ENCODE data around the gene NCS1.

NCS1 gene

GRCh38 chr9:130156672-130157071 lies 15.5 kb upstream of the NCS1 start:
- Histone ChIP-seq H3K27ac (ENCODE audit: low read depth, low read length) (no peak overlapping the region), H3K79me2 (ENCODE audit: control insufficient read depth, low read length) (no peaks in the 10 kb centered on the region), H4K20me1 (ENCODE audit: control insufficient read depth, insufficient read depth, low read depth, low read length) (no peaks in the 10 kb centered on the region), H3K4me3 (ENCODE audit: low read length) (no peak overlapping the region), H3K4me2 (ENCODE audit: low read length) (no peak overlapping the region), H3K36me3 (ENCODE audit: control insufficient read depth, low read length) (no peaks in the 10 kb centered on the region), H3K4me1 (ENCODE audit: control insufficient read depth, low read length) (no peaks in the 10 kb centered on the region), H3K9me3 (ENCODE audit: control insufficient read depth, insufficient read depth, low read length) (no peaks in the 10 kb centered on the region), H3K9me2 (replicated peaks; ENCODE audit: control insufficient read depth, low read length) (no peaks in the 10 kb centered on the region), H3K27me3 (ENCODE audit: control insufficient read depth, low read length) (no peaks in the 10 kb centered on the region), H3F3A (ENCODE audit: control insufficient read depth, insufficient read depth) (no peaks in the 10 kb centered on the region)
- TF ChIP-seq, protein P1, sequence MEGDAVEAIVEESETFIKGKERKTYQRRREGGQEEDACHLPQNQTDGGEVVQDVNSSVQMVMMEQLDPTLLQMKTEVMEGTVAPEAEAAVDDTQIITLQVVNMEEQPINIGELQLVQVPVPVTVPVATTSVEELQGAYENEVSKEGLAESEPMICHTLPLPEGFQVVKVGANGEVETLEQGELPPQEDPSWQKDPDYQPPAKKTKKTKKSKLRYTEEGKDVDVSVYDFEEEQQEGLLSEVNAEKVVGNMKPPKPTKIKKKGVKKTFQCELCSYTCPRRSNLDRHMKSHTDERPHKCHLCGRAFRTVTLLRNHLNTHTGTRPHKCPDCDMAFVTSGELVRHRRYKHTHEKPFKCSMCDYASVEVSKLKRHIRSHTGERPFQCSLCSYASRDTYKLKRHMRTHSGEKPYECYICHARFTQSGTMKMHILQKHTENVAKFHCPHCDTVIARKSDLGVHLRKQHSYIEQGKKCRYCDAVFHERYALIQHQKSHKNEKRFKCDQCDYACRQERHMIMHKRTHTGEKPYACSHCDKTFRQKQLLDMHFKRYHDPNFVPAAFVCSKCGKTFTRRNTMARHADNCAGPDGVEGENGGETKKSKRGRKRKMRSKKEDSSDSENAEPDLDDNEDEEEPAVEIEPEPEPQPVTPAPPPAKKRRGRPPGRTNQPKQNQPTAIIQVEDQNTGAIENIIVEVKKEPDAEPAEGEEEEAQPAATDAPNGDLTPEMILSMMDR (IDR thresholded peaks at IDR 0.05; ENCODE audit: low read depth, low read length, poor library complexity, severe bottlenecking), result no peak
- TF ChIP-seq EZH2phosphoT487 (IDR thresholded peaks at IDR 0.05; ENCODE audit: borderline replicate concordance, low read length), result no peak

- H3K9me2 ChIP-seq (replicated peaks; ENCODE audit: control insufficient read depth, low read length), result no peaks in the 10 kb centered on the region
- H3K4me2 ChIP-seq (ENCODE audit: low read length), result no peak overlapping the region
- H3K4me3 ChIP-seq (ENCODE audit: low read length), result no peak overlapping the region
- H3K4me1 ChIP-seq (ENCODE audit: control insufficient read depth, low read length), result no peaks in the 10 kb centered on the region
- no peaks in the 10 kb centered on the region for H3F3A ChIP-seq (ENCODE audit: control insufficient read depth, insufficient read depth)
- H3K9me3 ChIP-seq (ENCODE audit: control insufficient read depth, insufficient read depth, low read length), result no peaks in the 10 kb centered on the region
- TF ChIP-seq, protein P1 (IDR thresholded peaks at IDR 0.05; ENCODE audit: low read depth, low read length, poor library complexity, severe bottlenecking), result no peak
- TF ChIP-seq EZH2phosphoT487 (IDR thresholded peaks at IDR 0.05; ENCODE audit: borderline replicate concordance, low read length), result no peak
- H4K20me1 ChIP-seq (ENCODE audit: control insufficient read depth, insufficient read depth, low read depth, low read length), result no peaks in the 10 kb centered on the region
- no peaks in the 10 kb centered on the region for H3K27me3 ChIP-seq (ENCODE audit: control insufficient read depth, low read length)
- no peak overlapping the region for H3K27ac ChIP-seq (ENCODE audit: low read depth, low read length)
- no peaks in the 10 kb centered on the region for H3K79me2 ChIP-seq (ENCODE audit: control insufficient read depth, low read length)
- H3K36me3 ChIP-seq (ENCODE audit: control insufficient read depth, low read length), result no peaks in the 10 kb centered on the region
These were observed 15.1 kb upstream of the NCS1 start for GRCh38 chr9:130157079-130157478.

DNA sequence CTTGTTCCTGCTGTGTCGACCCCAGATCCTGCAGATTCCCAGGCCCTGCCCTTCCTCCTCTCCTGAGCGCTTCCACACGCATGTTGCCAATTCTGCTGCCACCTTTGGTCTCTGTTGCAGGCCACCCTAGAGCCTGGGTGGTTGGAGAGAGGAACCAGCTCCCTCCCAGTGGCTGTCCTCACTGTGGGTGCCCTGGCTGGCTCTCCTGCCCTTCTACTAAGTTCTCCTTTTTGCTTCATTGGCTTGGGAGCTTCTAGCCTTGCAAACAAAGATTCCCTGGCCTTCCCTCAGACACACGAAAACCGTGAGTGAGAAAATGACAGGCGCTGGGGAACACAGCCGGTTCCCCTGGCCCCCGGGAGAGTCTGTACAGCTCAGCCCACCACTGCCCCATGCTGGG lies 14.2 kb upstream of the NCS1 start:
- Histone ChIP-seq H3K9me3 (ENCODE audit: control insufficient read depth, insufficient read depth, low read length) (no peaks in the 10 kb centered on the region), H3K36me3 (ENCODE audit: control insufficient read depth, low read length) (no peaks in the 10 kb centered on the region), H3K79me2 (ENCODE audit: control insufficient read depth, low read length) (no peaks in the 10 kb centered on the region), H3K4me1 (ENCODE audit: control insufficient read depth, low read length) (no peaks in the 10 kb centered on the region), H3F3A (ENCODE audit: control insufficient read depth, insufficient read depth) (no peaks in the 10 kb centered on the region), H3K27me3 (ENCODE audit: control insufficient read depth, low read length) (no peaks in the 10 kb centered on the region), H3K4me3 (ENCODE audit: low read length) (no peak overlapping the region), H4K20me1 (ENCODE audit: control insufficient read depth, insufficient read depth, low read depth, low read length) (no peaks in the 10 kb centered on the region), H3K4me2 (ENCODE audit: low read length) (no peak overlapping the region), H3K9me2 (replicated peaks; ENCODE audit: control insufficient read depth, low read length) (no peaks in the 10 kb centered on the region), H3K27ac (ENCODE audit: low read depth, low read length) (no peak overlapping the region)
- no peak for TF ChIP-seq EZH2phosphoT487 (IDR thresholded peaks at IDR 0.05; ENCODE audit: borderline replicate concordance, low read length)
- TF ChIP-seq, protein P1 (IDR thresholded peaks at IDR 0.05; ENCODE audit: low read depth, low read length, poor library complexity, severe bottlenecking), result no peak

DNA sequence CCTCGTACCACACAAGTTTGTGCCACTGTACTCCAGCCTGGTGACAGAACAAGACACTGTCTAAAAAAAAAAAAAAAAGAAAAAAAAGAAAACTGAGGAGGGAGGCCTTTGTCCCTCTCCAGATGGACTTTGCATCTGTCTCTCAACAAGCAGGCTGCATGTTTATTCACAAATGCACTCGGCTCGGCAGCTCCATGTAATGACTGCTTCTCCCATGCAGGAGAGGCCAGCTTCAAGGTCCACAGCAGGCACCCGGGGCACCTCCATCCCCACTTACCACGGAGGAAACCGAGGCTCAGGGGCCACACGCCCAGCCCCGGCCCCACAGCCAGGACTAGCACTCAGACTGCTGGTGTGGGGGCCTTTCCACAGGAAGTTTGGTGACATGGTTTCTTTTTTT lies 13.1 kb upstream of the NCS1 start:
- no peak for TF ChIP-seq EZH2phosphoT487 (IDR thresholded peaks at IDR 0.05; ENCODE audit: borderline replicate concordance, low read length)
- TF ChIP-seq, protein P1 (IDR thresholded peaks at IDR 0.05; ENCODE audit: low read depth, low read length, poor library complexity, severe bottlenecking), result no peak
- Histone ChIP-seq H3K4me2 (ENCODE audit: low read length) (no peak overlapping the region), H3K36me3 (ENCODE audit: control insufficient read depth, low read length) (no peaks in the 10 kb centered on the region), H3K4me1 (ENCODE audit: control insufficient read depth, low read length) (no peaks in the 10 kb centered on the region), H3K27me3 (ENCODE audit: control insufficient read depth, low read length) (no peaks in the 10 kb centered on the region), H3F3A (ENCODE audit: control insufficient read depth, insufficient read depth) (no peaks in the 10 kb centered on the region), H3K9me3 (ENCODE audit: control insufficient read depth, insufficient read depth, low read length) (no peaks in the 10 kb centered on the region), H4K20me1 (ENCODE audit: control insufficient read depth, insufficient read depth, low read depth, low read length) (no peaks in the 10 kb centered on the region), H3K4me3 (ENCODE audit: low read length) (no peak overlapping the region), H3K79me2 (ENCODE audit: control insufficient read depth, low read length) (no peaks in the 10 kb centered on the region), H3K9me2 (replicated peaks; ENCODE audit: control insufficient read depth, low read length) (no peaks in the 10 kb centered on the region), H3K27ac (ENCODE audit: low read depth, low read length) (no peak overlapping the region)

All from DOHH2 (cell line).